Bronchial epithelial cell (primary cell): Measurements from ENCODE around the gene EPB41L5. TPM values are rescaled to one million over a fixed set of nuclear protein-coding genes. Genes with fewer than 3 reads are reported as not detected.
"Not testable (repeated sequence)": the region's sequence is repeated elsewhere in the genome, so short reads cannot be mapped to it uniquely, and the experiment has no call there.

Experiments
- DNase-seq: peaks from one replicate; pipeline ENCODE4 v3.0.0-alpha.2; 2010; ENCODE audit warnings: low read depth
- FAIRE-seq: peaks from 2 replicates; lab custom pipeline; 2011; peaks lifted over from hg19 to GRCh38; lab: Jason Lieb, UNC
- H3K27me3 ChIP-seq: 2 replicates; pipeline ENCODE4 v1.5.1; 2011; ENCODE audit warnings: low read length; ENCODE audit not compliant: control insufficient read depth, insufficient read depth
- H3K36me3 ChIP-seq: 2 replicates; pipeline ENCODE4 v1.5.1; 2011; ENCODE audit warnings: low read length; ENCODE audit not compliant: control insufficient read depth, insufficient read depth
- H3K4me3 ChIP-seq: 2 replicates; pipeline ENCODE4 v1.5.1; 2011; ENCODE audit warnings: mild to moderate bottlenecking, low read depth, low read length, control low read depth
- total RNA-seq: library from RNA; depleted of rRNA; stranded (reverse); fragments of >200 nt; gene quantifications from 2 replicates; pipeline ENCODE4 v1.2.1, GENCODE V29; 2014
- TF ChIP-seq, protein P1 (sequence below): IDR thresholded peaks from 2 replicates; pipeline ENCODE4 v1.5.1; 2011; ENCODE audit warnings: mild to moderate bottlenecking, moderate library complexity, low read length, control low read depth, inconsistent platforms; ENCODE audit not compliant: insufficient read depth, severe bottlenecking

Gene EPB41L5
- total RNA-seq, 1 donor from 2014 or later: 34.5 TPM

- no peak for DNase-seq
- H3K36me3 ChIP-seq: no peaks in the 10 kb centered on the region
- H3K4me3 ChIP-seq: no peak overlapping the region
- FAIRE-seq: no peak
- TF ChIP-seq, protein P1, sequence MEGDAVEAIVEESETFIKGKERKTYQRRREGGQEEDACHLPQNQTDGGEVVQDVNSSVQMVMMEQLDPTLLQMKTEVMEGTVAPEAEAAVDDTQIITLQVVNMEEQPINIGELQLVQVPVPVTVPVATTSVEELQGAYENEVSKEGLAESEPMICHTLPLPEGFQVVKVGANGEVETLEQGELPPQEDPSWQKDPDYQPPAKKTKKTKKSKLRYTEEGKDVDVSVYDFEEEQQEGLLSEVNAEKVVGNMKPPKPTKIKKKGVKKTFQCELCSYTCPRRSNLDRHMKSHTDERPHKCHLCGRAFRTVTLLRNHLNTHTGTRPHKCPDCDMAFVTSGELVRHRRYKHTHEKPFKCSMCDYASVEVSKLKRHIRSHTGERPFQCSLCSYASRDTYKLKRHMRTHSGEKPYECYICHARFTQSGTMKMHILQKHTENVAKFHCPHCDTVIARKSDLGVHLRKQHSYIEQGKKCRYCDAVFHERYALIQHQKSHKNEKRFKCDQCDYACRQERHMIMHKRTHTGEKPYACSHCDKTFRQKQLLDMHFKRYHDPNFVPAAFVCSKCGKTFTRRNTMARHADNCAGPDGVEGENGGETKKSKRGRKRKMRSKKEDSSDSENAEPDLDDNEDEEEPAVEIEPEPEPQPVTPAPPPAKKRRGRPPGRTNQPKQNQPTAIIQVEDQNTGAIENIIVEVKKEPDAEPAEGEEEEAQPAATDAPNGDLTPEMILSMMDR: no peak
- H3K27me3 ChIP-seq: no peaks in the 10 kb centered on the region
Measured at GRCh38 chr2:120118018-120118417, 105.1 kb downstream of the EPB41L5 start.

- FAIRE-seq (no peak), DNase-seq (no peak)
- H3K27me3 ChIP-seq: no peaks in the 10 kb centered on the region
- no peaks in the 10 kb centered on the region for H3K36me3 ChIP-seq
- no peak overlapping the region for H3K4me3 ChIP-seq
- TF ChIP-seq, protein P1: no peak
Measured at GRCh38 chr2:120118471-120118870, 105.6 kb downstream of the EPB41L5 start.

DNA sequence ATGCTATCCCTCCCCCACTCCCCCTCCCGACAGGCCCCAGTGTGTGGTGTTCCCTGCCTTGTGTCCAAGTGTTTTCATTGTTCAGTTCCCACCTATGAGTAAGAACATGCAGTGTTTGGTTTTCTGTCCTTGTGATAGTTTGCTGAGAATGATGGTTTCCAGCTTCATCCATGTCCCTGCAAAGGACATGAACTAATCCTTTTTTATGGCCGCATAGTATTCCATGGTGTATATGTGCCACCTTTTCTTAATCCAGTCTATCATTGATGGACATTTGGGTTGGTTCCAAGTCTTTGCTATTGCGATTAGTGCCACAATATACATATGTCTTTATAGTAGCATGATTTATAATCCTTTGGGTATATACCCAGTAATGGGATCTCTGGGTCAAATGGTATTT is 108.5 kb downstream of the EPB41L5 start:
- H3K27me3 ChIP-seq, DNase-seq, FAIRE-seq, H3K4me3 ChIP-seq, H3K36me3 ChIP-seq: not testable (repeated sequence)

GRCh38 chr2:120123090-120123489 is 110.2 kb downstream of the EPB41L5 start:
- Histone ChIP-seq H3K36me3 (no peaks in the 10 kb centered on the region), H3K4me3 (no peak overlapping the region), H3K27me3 (no peaks in the 10 kb centered on the region)
- FAIRE-seq (no peak), DNase-seq (no peak)
- TF ChIP-seq, protein P1: no peak

DNA sequence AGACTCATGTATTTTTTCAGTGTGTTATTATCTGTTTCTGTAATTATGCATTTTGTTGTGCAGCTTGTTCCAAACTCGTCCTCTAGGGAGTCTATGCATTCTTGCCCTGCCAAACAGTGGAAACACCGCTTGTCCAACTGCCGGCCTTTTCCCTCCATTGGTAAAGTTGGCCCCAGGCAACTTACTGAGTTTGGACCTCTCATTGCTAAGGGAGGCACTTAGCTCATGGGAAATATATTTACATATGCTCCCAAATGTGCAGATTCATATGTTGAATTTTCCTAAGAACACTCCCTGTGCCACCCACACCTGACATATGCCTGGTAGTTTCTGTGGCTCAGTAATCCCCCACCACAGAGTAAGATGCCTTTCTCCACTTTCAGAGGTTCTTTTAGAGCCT is 112.3 kb downstream of the EPB41L5 start:
- H3K27me3 ChIP-seq: no peaks in the 10 kb centered on the region
- no peaks in the 10 kb centered on the region for H3K36me3 ChIP-seq
- TF ChIP-seq, protein P1: no peak
- FAIRE-seq (no peak), DNase-seq (no peak)
- H3K4me3 ChIP-seq: no peak overlapping the region

GRCh38 chr2:120128216-120128615 is 115.3 kb downstream of the EPB41L5 start:
- Histone ChIP-seq H3K27me3 (no peaks in the 10 kb centered on the region), H3K4me3 (no peak overlapping the region), H3K36me3 (no peaks in the 10 kb centered on the region)
- TF ChIP-seq, protein P1: no peak
- DNase-seq: no peak
- no peak for FAIRE-seq
